Ishikawa (cell line): Measurements from ENCODE around the gene RARA.

Source experiments
- CEBPB ChIP-seq: IDR thresholded peaks from 2 replicates; pipeline ENCODE4 v1.6.1; 2012
- CREB1 ChIP-seq: IDR thresholded peaks from 2 replicates; pipeline ENCODE4 v1.6.1; 2012; ENCODE audit warnings: low read depth
- EGR1 ChIP-seq: IDR thresholded peaks from 2 replicates; pipeline ENCODE4 v1.6.1; 2012
- EP300 ChIP-seq: IDR thresholded peaks from 2 replicates; pipeline ENCODE4 v1.6.1; 2012; ENCODE audit warnings: borderline replicate concordance
- FOXM1 ChIP-seq: IDR thresholded peaks from 2 replicates; pipeline ENCODE4 v1.6.1; 2012; ENCODE audit warnings: low read depth, borderline replicate concordance
- MAX ChIP-seq: IDR thresholded peaks from 2 replicates; pipeline ENCODE4 v1.6.1; 2012
- RAD21 ChIP-seq: IDR thresholded peaks from 2 replicates; pipeline ENCODE4 v1.6.1; 2012; ENCODE audit warnings: low read depth
- REST ChIP-seq: IDR thresholded peaks from 2 replicates; pipeline ENCODE4 v1.6.1; 2012; ENCODE audit warnings: low read depth, mild to moderate bottlenecking
- TAF1 ChIP-seq: IDR thresholded peaks from 2 replicates; pipeline ENCODE4 v1.6.1; 2012; ENCODE audit warnings: low read depth, mild to moderate bottlenecking
- TCF12 ChIP-seq: IDR thresholded peaks from 2 replicates; pipeline ENCODE4 v1.6.1; 2012; ENCODE audit warnings: low read depth
- TEAD4 ChIP-seq: IDR thresholded peaks from 2 replicates; pipeline ENCODE4 v1.6.1; 2012
- USF1 ChIP-seq: IDR thresholded peaks from 2 replicates; pipeline ENCODE4 v1.6.1; 2012
- YY1 ChIP-seq: IDR thresholded peaks from 2 replicates; pipeline ENCODE4 v1.6.1; 2012; ENCODE audit warnings: low read depth
- ZBTB7A ChIP-seq: IDR thresholded peaks from 2 replicates; pipeline ENCODE4 v1.6.1; 2012; ENCODE audit warnings: low read depth

- no peak for TF ChIP-seq MAX
- no peak for TF ChIP-seq RAD21
- TF ChIP-seq TEAD4, result no peak
- no peak for TF ChIP-seq REST
- TF ChIP-seq CEBPB, result no peak
- TF ChIP-seq YY1, result no peak
- TF ChIP-seq EP300, result no peak
- TF ChIP-seq TAF1, result no peak
- no peak for TF ChIP-seq TCF12
- no peak for TF ChIP-seq EGR1
- TF ChIP-seq FOXM1, result no peak
- TF ChIP-seq CREB1, result no peak
- no peak for TF ChIP-seq USF1
- no peak for TF ChIP-seq ZBTB7A
Measured at GRCh38 chr17:40321524-40321929, 12.5 kb downstream of the RARA start.
